Measurements from ENCODE around the gene SCNN1G. TPM values are rescaled to one million over a fixed set of nuclear protein-coding genes. Genes with fewer than 3 reads are reported as not detected.

Gene SCNN1G
- total and polyA plus RNA-seq, 2 donors from 2014 or later: 11.5 to 72.6 TPM

DNA sequence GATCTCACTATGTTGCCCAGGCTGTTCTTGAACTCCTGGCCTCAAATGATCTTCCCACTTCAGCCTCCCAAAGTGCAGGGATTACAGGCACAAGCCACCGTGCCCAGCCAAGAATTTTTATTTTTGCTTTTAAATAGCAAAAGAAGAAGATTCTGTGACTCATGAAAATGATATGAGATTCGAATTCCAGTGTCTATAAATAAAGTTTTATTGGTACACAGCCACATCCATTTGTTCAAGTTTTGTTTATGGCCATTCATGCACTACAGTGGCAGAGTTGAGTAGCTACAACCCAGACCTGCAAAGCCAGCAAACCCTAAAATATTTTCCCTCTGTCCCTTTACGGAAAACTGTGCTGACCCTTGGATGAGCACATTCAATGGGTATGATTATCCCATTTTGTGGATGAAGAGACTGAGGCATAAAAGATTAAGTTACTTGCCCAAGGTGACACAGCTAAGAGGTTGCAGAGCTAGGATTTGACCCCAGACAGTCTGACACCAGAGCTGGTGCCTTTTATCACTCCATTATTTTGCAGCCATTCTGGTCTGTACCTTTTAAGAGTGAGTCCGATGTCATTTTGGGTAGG lies 34.2 kb downstream of the SCNN1G start:
- H3K9me3 ChIP-seq (ENCODE audit: control insufficient read depth in 2 of 3, insufficient read depth in 1 of 3, low read length in 3 of 3): no peaks in the 10 kb centered on the region
- FAIRE-seq (no peak), DNase-seq (no peak)
- H3K4me3 ChIP-seq (ENCODE audit: low read length in 3 of 3): no peak overlapping the region
- H3K36me3 ChIP-seq (ENCODE audit: control insufficient read depth in 2 of 3, insufficient read depth in 3 of 3, low read length in 3 of 3): no peaks in the 10 kb centered on the region
- TF ChIP-seq, protein P1, sequence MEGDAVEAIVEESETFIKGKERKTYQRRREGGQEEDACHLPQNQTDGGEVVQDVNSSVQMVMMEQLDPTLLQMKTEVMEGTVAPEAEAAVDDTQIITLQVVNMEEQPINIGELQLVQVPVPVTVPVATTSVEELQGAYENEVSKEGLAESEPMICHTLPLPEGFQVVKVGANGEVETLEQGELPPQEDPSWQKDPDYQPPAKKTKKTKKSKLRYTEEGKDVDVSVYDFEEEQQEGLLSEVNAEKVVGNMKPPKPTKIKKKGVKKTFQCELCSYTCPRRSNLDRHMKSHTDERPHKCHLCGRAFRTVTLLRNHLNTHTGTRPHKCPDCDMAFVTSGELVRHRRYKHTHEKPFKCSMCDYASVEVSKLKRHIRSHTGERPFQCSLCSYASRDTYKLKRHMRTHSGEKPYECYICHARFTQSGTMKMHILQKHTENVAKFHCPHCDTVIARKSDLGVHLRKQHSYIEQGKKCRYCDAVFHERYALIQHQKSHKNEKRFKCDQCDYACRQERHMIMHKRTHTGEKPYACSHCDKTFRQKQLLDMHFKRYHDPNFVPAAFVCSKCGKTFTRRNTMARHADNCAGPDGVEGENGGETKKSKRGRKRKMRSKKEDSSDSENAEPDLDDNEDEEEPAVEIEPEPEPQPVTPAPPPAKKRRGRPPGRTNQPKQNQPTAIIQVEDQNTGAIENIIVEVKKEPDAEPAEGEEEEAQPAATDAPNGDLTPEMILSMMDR (IDR thresholded peaks at IDR 0.05; ENCODE audit: borderline replicate concordance, extremely low read depth, insufficient read depth): no peak
- no peaks in the 10 kb centered on the region for H3K4me1 ChIP-seq (ENCODE audit: control insufficient read depth in 2 of 3, insufficient read depth in 2 of 3, low read depth in 1 of 3, low read length in 3 of 3)
- no peak overlapping the region for H3K27ac ChIP-seq (ENCODE audit: low read depth in 2 of 2, low read length in 2 of 2)
- intact Hi-C loops (cut with DNase I): no loop called here
- H3K27me3 ChIP-seq (ENCODE audit: control insufficient read depth, insufficient read depth, low read length): no peaks in the 10 kb centered on the region
- no peak overlapping the region for H3K9ac ChIP-seq (ENCODE audit: low read length in 3 of 3)

DNA sequence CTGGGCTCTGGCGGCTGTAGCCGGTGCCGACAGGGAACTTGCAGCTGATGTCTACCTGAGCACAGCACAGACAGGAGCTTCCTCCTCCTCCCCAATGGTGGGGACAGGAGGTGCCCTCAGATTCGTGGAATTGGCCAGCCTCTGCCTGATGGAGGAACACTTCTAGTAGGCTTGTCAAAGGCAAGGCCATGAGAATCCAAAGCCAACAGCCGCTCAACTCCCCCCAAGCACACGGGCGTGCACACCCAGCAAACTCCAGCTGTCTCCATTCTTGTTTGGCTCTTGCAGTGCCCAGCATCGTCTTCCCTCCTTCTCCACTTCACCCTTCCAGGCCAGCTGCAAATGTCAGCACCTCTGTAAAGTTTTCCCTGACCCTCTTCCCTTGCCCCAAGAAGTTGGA lies 35.1 kb downstream of the SCNN1G start:
- TF ChIP-seq, protein P1 (IDR thresholded peaks at IDR 0.05; ENCODE audit: borderline replicate concordance, extremely low read depth, insufficient read depth): no peak
- Histone ChIP-seq H3K9ac (ENCODE audit: low read length in 3 of 3) (no peak overlapping the region), H3K27ac (ENCODE audit: low read depth in 2 of 2, low read length in 2 of 2) (no peak overlapping the region), H3K27me3 (ENCODE audit: control insufficient read depth, insufficient read depth, low read length) (no peaks in the 10 kb centered on the region), H3K4me3 (ENCODE audit: low read length in 3 of 3) (no peak overlapping the region), H3K9me3 (ENCODE audit: control insufficient read depth in 2 of 3, insufficient read depth in 1 of 3, low read length in 3 of 3) (no peaks in the 10 kb centered on the region), H3K4me1 (ENCODE audit: control insufficient read depth in 2 of 3, insufficient read depth in 2 of 3, low read depth in 1 of 3, low read length in 3 of 3) (no peaks in the 10 kb centered on the region), H3K36me3 (ENCODE audit: control insufficient read depth in 2 of 3, insufficient read depth in 3 of 3, low read length in 3 of 3) (no peaks in the 10 kb centered on the region)
- intact Hi-C loops (cut with DNase I): no loop called here
- no peak for FAIRE-seq
- DNase-seq: no peak

DNA sequence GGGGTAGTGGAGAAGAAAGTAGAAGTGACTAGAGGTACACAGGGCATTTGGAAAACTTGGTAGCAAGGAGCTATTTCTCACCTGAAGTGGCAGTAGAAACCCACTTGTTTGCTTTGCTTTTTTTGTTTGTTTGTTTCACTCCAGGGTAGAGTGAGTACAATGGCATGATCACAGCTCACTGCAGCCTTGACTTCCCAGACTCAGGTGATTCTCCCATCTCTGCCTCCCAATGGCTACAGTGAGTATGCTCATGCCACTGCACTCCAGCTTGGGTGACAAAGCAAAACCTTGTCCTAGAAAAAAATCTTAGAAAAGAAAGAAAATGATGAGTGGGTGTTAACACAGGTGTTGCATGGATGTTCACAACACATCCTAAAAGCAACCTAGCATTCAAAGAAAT lies 40.4 kb downstream of the SCNN1G start:
- Histone ChIP-seq H3K27ac (ENCODE audit: low read depth in 2 of 2, low read length in 2 of 2) (no peak overlapping the region), H3K27me3 (ENCODE audit: control insufficient read depth, insufficient read depth, low read length) (no peaks in the 10 kb centered on the region), H3K9me3 (ENCODE audit: control insufficient read depth in 2 of 3, insufficient read depth in 1 of 3, low read length in 3 of 3) (no peaks in the 10 kb centered on the region), H3K36me3 (ENCODE audit: control insufficient read depth in 2 of 3, insufficient read depth in 3 of 3, low read length in 3 of 3) (no peaks in the 10 kb centered on the region), H3K4me1 (ENCODE audit: control insufficient read depth in 2 of 3, insufficient read depth in 2 of 3, low read depth in 1 of 3, low read length in 3 of 3) (no peaks in the 10 kb centered on the region), H3K9ac (ENCODE audit: low read length in 3 of 3) (no peak overlapping the region), H3K4me3 (ENCODE audit: low read length in 3 of 3) (no peak overlapping the region)
- DNase-seq: no peak
- TF ChIP-seq, protein P1 (IDR thresholded peaks at IDR 0.05; ENCODE audit: borderline replicate concordance, extremely low read depth, insufficient read depth): no peak
- intact Hi-C loops (cut with DNase I): no loop called here
- FAIRE-seq: no peak

DNA sequence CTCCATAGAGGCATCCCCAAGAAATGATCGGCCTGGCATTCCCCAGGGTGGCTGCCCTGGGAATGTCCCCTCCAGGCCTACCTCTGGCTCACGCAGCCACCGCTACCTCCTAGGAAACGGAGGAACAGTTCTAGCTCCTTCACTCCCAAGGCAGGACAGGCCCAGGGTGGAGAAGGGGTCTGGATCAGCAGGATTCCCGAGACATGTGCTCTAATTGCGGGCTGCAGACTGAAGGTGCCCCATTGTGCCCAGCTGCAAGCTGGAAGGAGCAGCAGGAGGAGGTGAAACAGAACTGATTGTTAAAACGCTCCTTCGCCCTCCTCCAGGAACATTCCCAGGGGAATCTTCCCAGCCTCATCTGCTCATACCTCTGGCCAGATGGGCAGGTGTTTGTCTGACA lies 40.8 kb downstream of the SCNN1G start:
- DNase-seq: no peak
- no peaks in the 10 kb centered on the region for H3K9me3 ChIP-seq (ENCODE audit: control insufficient read depth in 2 of 3, insufficient read depth in 1 of 3, low read length in 3 of 3)
- H3K4me1 ChIP-seq (ENCODE audit: control insufficient read depth in 2 of 3, insufficient read depth in 2 of 3, low read depth in 1 of 3, low read length in 3 of 3): no peaks in the 10 kb centered on the region
- H3K36me3 ChIP-seq (ENCODE audit: control insufficient read depth in 2 of 3, insufficient read depth in 3 of 3, low read length in 3 of 3): no peaks in the 10 kb centered on the region
- no peaks in the 10 kb centered on the region for H3K27me3 ChIP-seq (ENCODE audit: control insufficient read depth, insufficient read depth, low read length)
- FAIRE-seq: no peak
- no peak overlapping the region for H3K9ac ChIP-seq (ENCODE audit: low read length in 3 of 3)
- TF ChIP-seq, protein P1 (IDR thresholded peaks at IDR 0.05; ENCODE audit: borderline replicate concordance, extremely low read depth, insufficient read depth): no peak
- intact Hi-C loops (cut with DNase I): no loop called here
- H3K27ac ChIP-seq (ENCODE audit: low read depth in 2 of 2, low read length in 2 of 2): no peak overlapping the region
- no peak overlapping the region for H3K4me3 ChIP-seq (ENCODE audit: low read length in 3 of 3)

Data from kidney (tissue), 14 donors.